ENCODE data around the gene TMEM108.

TMEM108 gene

DNA sequence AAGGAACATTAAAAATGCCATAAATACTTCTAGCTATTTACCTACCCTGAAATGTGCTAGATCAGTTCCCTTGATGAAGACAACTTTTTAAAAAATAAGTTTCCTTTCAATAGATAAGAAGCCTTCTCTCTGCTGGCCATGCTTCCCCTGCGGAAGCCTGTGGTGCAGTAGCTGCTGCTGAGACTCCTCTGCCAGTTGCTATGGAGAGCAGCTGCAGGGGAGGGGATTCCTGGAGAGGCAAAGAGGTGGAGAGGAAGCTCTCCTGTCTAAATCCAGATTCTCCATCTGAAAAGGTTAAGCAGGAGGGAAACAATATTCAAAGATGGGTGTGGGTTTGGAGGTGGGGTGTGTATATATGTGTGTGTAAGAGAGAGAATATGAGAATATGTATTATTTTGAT lies 291.9 kb downstream of the TMEM108 start:
- no peak overlapping the region for H3K27ac ChIP-seq (ENCODE audit: low read depth, low read length)
- no peaks in the 10 kb centered on the region for H3K27me3 ChIP-seq (ENCODE audit: insufficient read depth, low read length)
- H2BK5ac ChIP-seq (ENCODE audit: low read depth, low read length, poor library complexity) = no peak overlapping the region
- H2BK120ac ChIP-seq (ENCODE audit: insufficient read depth, low read length, poor library complexity) = no peak overlapping the region
- H4K91ac ChIP-seq (ENCODE audit: low read depth, low read length) = no peak overlapping the region
- no peaks in the 10 kb centered on the region for H3K79me1 ChIP-seq (ENCODE audit: low read length)
- no peak overlapping the region for H3K9ac ChIP-seq (ENCODE audit: low read length)
- H3K4me3 ChIP-seq (ENCODE audit: low read depth, low read length) = no peak overlapping the region
- no peak overlapping the region for H3K23ac ChIP-seq (ENCODE audit: low read length)
- DNase-seq = peak in 1 of 2 donors; percentile 28
- H4K12ac ChIP-seq (ENCODE audit: low read depth, low read length) = no peak overlapping the region
- H3K14ac ChIP-seq (ENCODE audit: low read length) = no peak overlapping the region
- H3K4me2 ChIP-seq (ENCODE audit: low read length) = no peak overlapping the region
- no peak overlapping the region for H3K18ac ChIP-seq (ENCODE audit: low read length)
- no peak overlapping the region for H2BK12ac ChIP-seq (ENCODE audit: low read length)
- no peak overlapping the region for H2AFZ ChIP-seq (ENCODE audit: insufficient read depth, low read length, poor library complexity)
- H2AK5ac ChIP-seq (ENCODE audit: low read length) = no peak overlapping the region
- H3K9me3 ChIP-seq (ENCODE audit: insufficient read depth, low read depth, low read length) = peaks cover 1% of the 10 kb centered on the region
- no CpG with 5 or more reads among the region's 1 CpG for WGBS (ENCODE audit: extremely low coverage, insufficient coverage, insufficient read length)
- H3K79me2 ChIP-seq (ENCODE audit: control insufficient read depth, insufficient read depth, low read length, poor library complexity) = no peaks in the 10 kb centered on the region
- no peak overlapping the region for H3K4ac ChIP-seq (ENCODE audit: low read depth, low read length)
- no peaks in the 10 kb centered on the region for H3K4me1 ChIP-seq (ENCODE audit: control insufficient read depth in 1 of 2, insufficient read depth in 2 of 2, low read length in 2 of 2)
- H3K36me3 ChIP-seq (ENCODE audit: control insufficient read depth in 1 of 2, insufficient read depth in 2 of 2, low read length in 2 of 2) = no peaks in the 10 kb centered on the region
- no peak overlapping the region for H4K8ac ChIP-seq (ENCODE audit: low read depth, low read length)

DNA sequence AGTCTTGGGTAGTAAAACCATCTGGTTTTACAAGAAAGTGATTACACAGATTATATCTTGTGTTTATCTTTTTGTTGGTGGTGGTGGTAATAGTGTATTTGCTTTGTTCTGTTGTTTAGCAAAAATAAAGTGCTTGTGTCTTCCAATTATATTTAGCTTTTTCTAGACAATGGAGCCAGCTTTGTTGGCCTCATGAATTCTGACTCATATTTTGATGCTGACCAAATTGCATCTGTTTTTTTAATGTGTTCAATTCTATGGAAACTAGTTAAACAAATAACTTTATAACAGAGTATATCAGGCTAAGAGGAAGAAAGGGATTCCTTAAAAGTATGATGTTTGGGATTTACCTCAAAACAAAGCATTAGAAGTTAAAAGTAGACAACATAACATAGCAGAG lies 292.3 kb downstream of the TMEM108 start:
- Histone ChIP-seq H3K4me3 (ENCODE audit: low read depth, low read length) (no peak overlapping the region), H3K36me3 (ENCODE audit: control insufficient read depth in 1 of 2, insufficient read depth in 2 of 2, low read length in 2 of 2) (no peaks in the 10 kb centered on the region), H2BK5ac (ENCODE audit: low read depth, low read length, poor library complexity) (no peak overlapping the region), H3K4me1 (ENCODE audit: control insufficient read depth in 1 of 2, insufficient read depth in 2 of 2, low read length in 2 of 2) (no peaks in the 10 kb centered on the region), H3K9ac (ENCODE audit: low read length) (no peak overlapping the region), H3K9me3 (ENCODE audit: insufficient read depth, low read depth, low read length) (peaks cover 1% of the 10 kb centered on the region), H2AK5ac (ENCODE audit: low read length) (no peak overlapping the region), H3K4me2 (ENCODE audit: low read length) (no peak overlapping the region), H3K79me1 (ENCODE audit: low read length) (no peaks in the 10 kb centered on the region), H2AFZ (ENCODE audit: insufficient read depth, low read length, poor library complexity) (no peak overlapping the region), H3K27ac (ENCODE audit: low read depth, low read length) (no peak overlapping the region), H3K18ac (ENCODE audit: low read length) (no peak overlapping the region), H2BK12ac (ENCODE audit: low read length) (no peak overlapping the region), H2BK120ac (ENCODE audit: insufficient read depth, low read length, poor library complexity) (no peak overlapping the region), H3K4ac (ENCODE audit: low read depth, low read length) (no peak overlapping the region), H3K23ac (ENCODE audit: low read length) (no peak overlapping the region), H3K14ac (ENCODE audit: low read length) (no peak overlapping the region), H4K91ac (ENCODE audit: low read depth, low read length) (no peak overlapping the region), H3K79me2 (ENCODE audit: control insufficient read depth, insufficient read depth, low read length, poor library complexity) (no peaks in the 10 kb centered on the region), H3K27me3 (ENCODE audit: insufficient read depth, low read length) (no peaks in the 10 kb centered on the region), H4K12ac (ENCODE audit: low read depth, low read length) (no peak overlapping the region), H4K8ac (ENCODE audit: low read depth, low read length) (no peak overlapping the region)
- DNase-seq = peak in 1 of 2 donors; percentile 13

DNA sequence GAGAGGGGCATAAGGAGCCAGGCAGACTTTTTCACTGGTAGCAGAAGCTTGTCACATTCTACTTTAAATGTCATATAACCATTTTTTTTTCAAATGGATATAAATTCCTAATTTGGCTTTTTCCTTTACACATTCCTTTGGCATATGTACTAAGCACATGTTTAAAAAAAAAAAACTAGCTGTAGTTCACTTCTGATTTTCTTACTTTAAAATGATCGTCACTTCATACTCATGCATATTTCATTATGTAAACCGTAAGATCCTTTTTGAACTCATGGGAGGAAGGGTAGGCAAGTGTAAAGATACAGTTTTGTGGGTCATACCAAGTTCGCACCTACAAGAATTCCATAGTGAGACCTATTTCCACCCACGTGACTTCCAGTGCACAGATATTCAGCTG lies 316.5 kb downstream of the TMEM108 start:
- no peak overlapping the region for H2BK12ac ChIP-seq (ENCODE audit: low read length)
- no peak overlapping the region for H4K91ac ChIP-seq (ENCODE audit: low read depth, low read length)
- H3K9me3 ChIP-seq (ENCODE audit: insufficient read depth, low read depth, low read length) = no peaks in the 10 kb centered on the region
- H3K4me1 ChIP-seq (ENCODE audit: control insufficient read depth in 1 of 2, insufficient read depth in 2 of 2, low read length in 2 of 2) = no peaks in the 10 kb centered on the region
- no peak overlapping the region for H3K14ac ChIP-seq (ENCODE audit: low read length)
- no peaks in the 10 kb centered on the region for H3K27me3 ChIP-seq (ENCODE audit: insufficient read depth, low read length)
- no peak overlapping the region for H3K4me3 ChIP-seq (ENCODE audit: low read depth, low read length)
- H2BK5ac ChIP-seq (ENCODE audit: low read depth, low read length, poor library complexity) = no peak overlapping the region
- no peak overlapping the region for H3K27ac ChIP-seq (ENCODE audit: low read depth, low read length)
- no peak overlapping the region for H2AFZ ChIP-seq (ENCODE audit: insufficient read depth, low read length, poor library complexity)
- WGBS (ENCODE audit: extremely low coverage, insufficient coverage, insufficient read length) = no CpG with 5 or more reads among the region's 4 CpGs
- H3K4ac ChIP-seq (ENCODE audit: low read depth, low read length) = no peak overlapping the region
- no peak overlapping the region for H3K23ac ChIP-seq (ENCODE audit: low read length)
- no peak overlapping the region for H3K18ac ChIP-seq (ENCODE audit: low read length)
- H4K12ac ChIP-seq (ENCODE audit: low read depth, low read length) = no peak overlapping the region
- H3K36me3 ChIP-seq (ENCODE audit: control insufficient read depth in 1 of 2, insufficient read depth in 2 of 2, low read length in 2 of 2) = no peaks in the 10 kb centered on the region
- H3K9ac ChIP-seq (ENCODE audit: low read length) = no peak overlapping the region
- H4K8ac ChIP-seq (ENCODE audit: low read depth, low read length) = no peak overlapping the region
- no peak overlapping the region for H2AK5ac ChIP-seq (ENCODE audit: low read length)
- H2BK120ac ChIP-seq (ENCODE audit: insufficient read depth, low read length, poor library complexity) = no peak overlapping the region
- H3K4me2 ChIP-seq (ENCODE audit: low read length) = no peak overlapping the region
- DNase-seq = no peak
- H3K79me2 ChIP-seq (ENCODE audit: control insufficient read depth, insufficient read depth, low read length, poor library complexity) = no peaks in the 10 kb centered on the region
- no peaks in the 10 kb centered on the region for H3K79me1 ChIP-seq (ENCODE audit: low read length)

DNA sequence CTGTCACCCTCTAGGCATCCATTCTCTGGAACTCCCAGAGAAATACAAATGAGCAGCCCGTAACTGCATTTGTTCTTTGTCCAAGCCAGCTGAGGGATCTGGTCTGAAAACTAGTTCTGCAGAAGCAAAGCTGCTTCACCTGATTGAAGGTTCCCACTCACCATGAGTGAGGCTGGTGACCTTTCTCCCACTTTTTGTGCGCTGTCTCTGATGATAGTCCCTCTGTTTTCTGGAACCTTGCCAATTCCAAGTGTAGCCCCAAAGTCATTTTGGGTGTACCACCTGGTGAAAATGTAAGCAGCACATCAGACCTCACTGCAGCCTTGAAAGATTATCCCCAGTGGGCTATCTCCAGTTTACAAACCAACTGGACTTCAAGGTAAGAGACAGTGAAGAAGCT lies 322.3 kb downstream of the TMEM108 start:
- no peaks in the 10 kb centered on the region for H3K79me1 ChIP-seq (ENCODE audit: low read length)
- no peaks in the 10 kb centered on the region for H3K27me3 ChIP-seq (ENCODE audit: insufficient read depth, low read length)
- no peak overlapping the region for H3K27ac ChIP-seq (ENCODE audit: low read depth, low read length)
- H3K4me1 ChIP-seq (ENCODE audit: control insufficient read depth in 1 of 2, insufficient read depth in 2 of 2, low read length in 2 of 2) = peaks cover 3 to 4% of the 10 kb centered on the region in 2 experiments
- no peaks in the 10 kb centered on the region for H3K36me3 ChIP-seq (ENCODE audit: control insufficient read depth in 1 of 2, insufficient read depth in 2 of 2, low read length in 2 of 2)
- no peak overlapping the region for H2BK12ac ChIP-seq (ENCODE audit: low read length)
- H3K4me2 ChIP-seq (ENCODE audit: low read length) = peak overlapping the region; percentile 2
- no peak overlapping the region for H2BK5ac ChIP-seq (ENCODE audit: low read depth, low read length, poor library complexity)
- H4K12ac ChIP-seq (ENCODE audit: low read depth, low read length) = no peak overlapping the region
- no peak overlapping the region for H2AK5ac ChIP-seq (ENCODE audit: low read length)
- H2BK120ac ChIP-seq (ENCODE audit: insufficient read depth, low read length, poor library complexity) = no peak overlapping the region
- H3K9me3 ChIP-seq (ENCODE audit: insufficient read depth, low read depth, low read length) = no peaks in the 10 kb centered on the region
- H3K4me3 ChIP-seq (ENCODE audit: low read depth, low read length) = no peak overlapping the region
- no peak overlapping the region for H4K8ac ChIP-seq (ENCODE audit: low read depth, low read length)
- H3K79me2 ChIP-seq (ENCODE audit: control insufficient read depth, insufficient read depth, low read length, poor library complexity) = no peaks in the 10 kb centered on the region
- no peak overlapping the region for H3K14ac ChIP-seq (ENCODE audit: low read length)
- WGBS (ENCODE audit: extremely low coverage, insufficient coverage, insufficient read length) = no CpG with 5 or more reads among the region's 2 CpGs
- peak in 1 of 2 donors; percentile 13 for DNase-seq
- H3K9ac ChIP-seq (ENCODE audit: low read length) = no peak overlapping the region
- peak overlapping the region; percentile 27 for H3K23ac ChIP-seq (ENCODE audit: low read length)
- H3K18ac ChIP-seq (ENCODE audit: low read length) = no peak overlapping the region
- no peak overlapping the region for H3K4ac ChIP-seq (ENCODE audit: low read depth, low read length)
- H2AFZ ChIP-seq (ENCODE audit: insufficient read depth, low read length, poor library complexity) = no peak overlapping the region
- no peak overlapping the region for H4K91ac ChIP-seq (ENCODE audit: low read depth, low read length)

Measured in trophoblast cell (in vitro differentiated cells and primary cell).